NCI-H2171 (cell line): Measurements from ENCODE around the gene UNC5C.

Experiments
- DNase-seq: peaks from one replicate; lab custom pipeline; 2025; lab: John Stamatoyannopoulos, UW

The UNC5C gene

DNA sequence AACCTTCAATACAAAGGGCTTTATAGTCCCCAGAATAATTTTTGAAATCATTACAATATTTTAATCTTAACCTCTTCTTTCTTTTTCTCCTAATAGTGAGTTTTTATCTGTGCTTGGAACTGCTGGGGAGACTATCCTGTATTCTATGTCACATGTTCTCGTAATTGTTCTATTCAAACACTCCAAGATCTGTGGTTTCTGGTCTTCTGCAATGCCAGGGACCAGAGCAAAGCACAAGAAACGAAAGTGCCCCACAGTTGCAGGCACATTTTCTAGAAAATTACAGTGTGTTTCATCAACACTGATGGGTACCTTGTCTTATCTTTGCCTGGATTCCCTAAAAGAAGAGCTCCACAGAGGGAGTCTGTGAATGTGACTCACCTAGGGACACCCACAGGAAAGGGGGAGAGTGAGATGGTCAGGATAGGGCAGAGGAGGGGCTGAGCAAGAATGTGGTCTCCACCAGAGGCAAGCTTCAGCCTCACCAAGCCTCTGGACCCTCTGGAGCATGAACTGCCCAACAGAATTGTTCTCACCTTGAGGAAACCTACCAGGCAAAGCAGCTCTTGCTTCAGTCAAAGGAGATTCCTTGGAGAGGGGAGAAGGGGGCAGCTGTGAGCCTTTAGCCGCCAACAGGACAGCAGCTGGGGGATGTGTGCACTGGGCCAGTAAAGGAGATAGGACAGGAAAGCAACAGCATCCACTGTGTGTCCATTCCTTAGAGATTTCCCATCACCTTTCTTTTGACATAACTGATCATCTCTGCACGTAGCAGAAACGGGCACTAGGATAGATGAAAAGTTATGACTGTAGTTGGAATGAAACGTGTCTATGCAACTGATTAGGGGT is 25.9 kb downstream of the UNC5C start:
- no peak for DNase-seq

DNA sequence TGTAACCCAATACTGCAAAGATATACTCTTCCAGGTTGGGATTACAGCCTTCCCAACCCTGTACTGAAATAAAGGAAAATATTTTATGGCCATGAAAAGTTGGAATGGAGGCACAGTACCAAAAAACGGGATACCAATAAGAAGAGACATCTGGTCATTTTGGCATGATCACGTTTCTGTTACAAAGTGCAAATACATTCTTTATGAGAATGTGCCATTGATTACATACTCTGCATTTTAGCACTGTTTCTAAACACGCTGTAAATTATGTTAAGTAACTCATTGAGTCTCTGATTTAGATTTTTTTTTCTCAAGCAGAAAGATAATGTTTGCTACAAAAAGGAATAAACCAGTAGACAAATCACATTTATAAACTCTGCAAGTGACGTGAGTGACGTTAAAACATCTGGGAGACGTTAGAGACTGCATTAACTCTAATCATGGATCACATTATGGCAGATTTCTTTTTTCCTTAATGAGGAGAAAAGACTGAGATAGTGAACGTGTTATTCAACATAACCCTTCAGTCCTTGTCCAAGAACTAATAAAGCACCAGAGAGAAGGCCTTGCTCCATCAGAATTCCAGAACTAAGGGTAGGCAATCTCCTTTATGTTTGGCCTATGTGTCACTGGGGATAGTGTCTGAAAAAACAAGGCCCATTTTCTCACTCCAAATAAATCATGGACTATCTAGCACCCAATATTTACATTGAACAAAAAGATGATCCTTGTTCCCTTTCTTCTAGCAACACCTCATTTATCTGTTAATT is 31.0 kb downstream of the UNC5C start:
- DNase-seq = no peak

DNA sequence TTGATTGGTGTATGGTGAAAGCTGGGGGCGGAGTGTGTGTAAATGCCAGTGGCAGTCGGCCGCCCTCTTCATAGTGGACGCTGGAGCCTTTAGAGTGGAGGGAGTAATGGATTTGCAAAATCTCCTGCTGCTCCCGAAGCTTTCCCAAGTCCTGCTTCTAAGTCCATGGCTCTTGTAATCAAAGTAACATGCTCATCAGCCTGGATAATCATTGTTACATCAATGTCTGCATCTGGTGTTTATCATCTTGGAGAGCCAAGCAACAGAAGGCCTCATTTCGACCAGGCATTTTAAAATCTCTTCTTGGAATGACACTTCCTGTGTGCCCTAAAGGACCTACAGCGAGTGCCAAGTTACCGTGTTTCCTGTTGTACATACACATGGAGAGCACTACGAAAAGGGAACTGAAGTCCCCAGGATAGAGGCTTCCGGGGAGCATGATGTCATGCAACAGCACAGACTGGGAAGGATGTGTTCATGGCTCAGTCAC is 32.2 kb downstream of the UNC5C start:
- DNase-seq = no peak

DNA sequence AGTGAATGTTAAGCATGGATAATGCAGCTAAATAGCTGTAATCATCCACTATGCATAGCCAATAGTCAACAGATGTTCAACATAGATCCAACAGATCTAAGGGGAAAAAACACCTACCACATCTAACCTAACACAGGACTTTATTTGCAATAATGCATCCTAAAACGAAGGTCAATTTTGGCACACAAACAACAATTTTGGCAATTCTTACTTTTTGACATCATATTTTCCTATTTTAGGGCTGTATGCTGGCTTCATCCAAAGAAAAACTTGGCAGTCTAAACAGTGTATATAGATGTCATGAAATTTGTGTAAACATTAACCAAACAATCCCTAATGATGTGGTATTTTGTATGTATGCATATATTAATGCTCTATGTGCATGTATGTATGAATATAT is 33.2 kb downstream of the UNC5C start:
- DNase-seq = no peak

DNA sequence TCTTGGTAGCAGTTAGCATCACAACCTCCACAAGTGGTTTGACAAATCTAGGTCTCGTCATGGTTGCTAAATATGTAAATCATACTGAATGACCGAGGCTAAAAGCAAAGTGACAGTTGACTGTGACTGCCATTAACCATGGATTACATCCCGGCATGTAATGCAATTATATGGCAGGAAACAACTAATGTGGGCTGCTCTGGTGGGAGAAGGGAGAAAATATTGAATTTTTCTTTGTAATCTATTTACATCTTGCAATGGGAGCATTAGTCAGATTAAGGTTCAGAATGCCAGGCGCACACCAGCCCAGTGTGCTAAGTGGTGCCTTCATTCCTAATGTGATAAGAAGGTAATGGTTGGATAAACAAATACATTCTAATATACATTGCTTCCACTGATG is 35.8 kb downstream of the UNC5C start:
- DNase-seq = no peak

DNA sequence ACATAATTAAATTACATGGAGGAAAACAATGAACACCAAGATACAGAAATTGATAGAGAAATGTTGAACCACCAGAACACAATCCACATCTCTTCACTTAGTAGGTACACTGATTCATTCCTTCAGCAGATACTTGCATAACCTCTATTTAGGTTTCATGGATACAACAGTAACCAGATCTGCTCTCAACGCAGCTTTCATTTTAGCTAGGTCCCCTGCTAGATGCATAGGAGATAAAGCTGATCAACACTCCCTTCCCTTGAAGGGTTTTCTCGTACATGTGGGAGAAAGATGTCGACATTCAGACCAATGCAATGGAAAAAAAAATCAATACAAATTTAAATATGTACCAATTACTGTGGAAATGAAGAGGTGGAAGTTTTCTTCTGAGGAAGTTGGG is 37.3 kb downstream of the UNC5C start:
- DNase-seq = no peak

DNA sequence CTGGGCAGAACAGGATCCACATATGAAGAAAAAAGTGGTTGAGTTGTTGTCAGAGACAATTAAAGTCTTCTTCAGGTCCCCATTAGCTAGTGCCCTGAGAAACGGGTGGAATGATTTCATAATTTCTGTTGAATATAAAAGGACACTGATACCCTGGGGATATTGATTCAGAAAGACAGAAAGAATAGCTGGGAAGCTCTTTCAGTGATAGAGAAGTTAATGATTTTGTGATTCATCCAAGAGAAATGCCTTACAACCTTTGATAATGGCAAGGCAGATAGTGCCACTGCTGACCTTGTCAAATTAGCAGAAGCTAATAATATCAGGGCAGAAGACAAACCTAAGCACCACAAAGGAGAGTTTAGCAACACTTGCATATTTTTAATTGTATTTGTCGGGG is 37.9 kb downstream of the UNC5C start:
- DNase-seq = no peak

DNA sequence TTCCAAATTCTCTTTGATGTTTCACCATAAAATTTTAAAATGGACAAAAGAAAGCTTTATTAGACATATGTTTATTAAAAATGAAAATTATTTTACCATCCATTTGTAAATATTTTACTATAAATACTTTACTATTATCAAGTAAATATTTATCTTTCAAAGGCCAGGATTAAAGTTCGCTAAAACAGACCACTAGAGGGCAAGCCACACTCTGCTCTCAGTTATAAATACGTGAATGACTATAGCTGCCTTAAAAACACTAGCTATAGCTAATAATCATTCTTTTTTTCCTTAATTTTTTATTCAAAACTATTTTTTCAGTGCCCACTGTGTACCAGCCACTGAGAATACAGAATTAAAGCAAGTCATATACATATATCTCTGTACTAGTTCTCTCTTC is 38.6 kb downstream of the UNC5C start:
- no peak for DNase-seq

DNA sequence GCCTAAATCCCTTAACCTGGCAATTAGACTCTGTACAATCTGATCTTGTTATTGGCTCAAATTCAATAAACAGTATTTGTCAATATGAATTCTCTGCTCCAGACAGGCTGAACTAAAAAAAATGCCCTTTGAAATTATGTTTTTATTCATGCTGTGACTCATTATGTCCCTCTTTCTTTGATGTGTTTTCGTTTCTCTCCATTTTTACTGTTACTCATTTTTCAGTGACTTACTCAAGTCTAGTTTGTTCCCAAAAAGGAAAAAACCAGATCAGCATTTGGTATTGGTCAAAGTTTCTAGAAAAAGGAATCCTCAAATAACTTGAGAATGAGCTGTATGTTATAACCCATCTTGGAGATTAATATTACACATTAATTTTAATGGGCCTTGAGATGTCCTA is 40.4 kb downstream of the UNC5C start:
- no peak for DNase-seq

DNA sequence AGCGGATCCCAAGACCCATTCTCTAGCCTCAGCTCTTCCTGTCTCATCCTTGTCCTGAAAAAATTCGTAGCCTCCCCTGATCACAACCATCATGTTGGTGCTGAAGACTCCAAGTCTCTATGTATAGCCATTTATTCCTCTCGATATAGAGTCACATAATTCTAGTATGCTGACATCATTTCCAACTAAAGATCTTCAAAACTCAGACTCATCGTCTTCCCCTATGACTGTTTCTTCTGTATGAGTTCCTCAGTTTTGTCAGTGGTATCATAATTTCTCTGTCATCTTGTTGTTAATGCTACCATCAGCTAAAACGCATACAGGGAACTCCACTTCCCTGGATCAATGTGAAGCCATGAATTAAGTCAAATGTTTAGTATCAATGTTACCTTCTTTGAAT is 41.2 kb downstream of the UNC5C start:
- DNase-seq = no peak

DNA sequence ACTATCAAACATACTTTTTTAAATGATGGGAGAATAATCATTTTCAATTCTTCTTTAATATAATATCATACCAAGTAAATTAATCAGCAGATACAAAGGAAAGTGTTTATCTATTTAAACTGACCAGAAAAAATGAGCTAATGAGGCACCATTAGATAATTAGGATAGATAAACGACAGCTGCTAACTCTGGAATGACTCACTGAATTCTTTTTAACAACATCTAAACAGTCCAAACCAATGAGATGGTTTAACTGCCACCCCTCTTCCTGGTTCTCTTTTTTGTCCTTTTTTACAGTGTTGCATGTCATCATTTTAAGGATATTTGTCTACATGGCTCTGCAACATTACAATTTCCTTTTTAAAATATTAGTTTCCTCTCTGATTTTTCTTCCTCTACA is 41.6 kb downstream of the UNC5C start:
- no peak for DNase-seq

DNA sequence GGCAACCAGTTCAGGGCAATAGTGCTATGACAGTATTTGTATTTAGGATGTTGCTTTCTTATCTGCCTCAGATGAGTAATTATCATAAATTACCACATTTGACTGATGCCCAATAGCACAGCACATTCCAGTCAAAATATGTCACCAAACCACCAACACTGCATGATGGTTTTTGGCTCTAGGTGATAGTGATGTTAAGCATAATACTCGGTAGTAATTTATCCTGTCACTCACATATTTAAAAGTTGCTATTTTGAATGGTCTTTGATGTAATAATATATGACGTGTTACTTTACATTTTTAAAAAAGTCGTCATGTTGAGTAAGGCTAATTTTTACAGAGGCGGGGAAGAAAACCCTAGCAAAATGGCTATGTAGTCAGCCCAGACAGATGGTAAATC is 42.5 kb downstream of the UNC5C start:
- DNase-seq = no peak

DNA sequence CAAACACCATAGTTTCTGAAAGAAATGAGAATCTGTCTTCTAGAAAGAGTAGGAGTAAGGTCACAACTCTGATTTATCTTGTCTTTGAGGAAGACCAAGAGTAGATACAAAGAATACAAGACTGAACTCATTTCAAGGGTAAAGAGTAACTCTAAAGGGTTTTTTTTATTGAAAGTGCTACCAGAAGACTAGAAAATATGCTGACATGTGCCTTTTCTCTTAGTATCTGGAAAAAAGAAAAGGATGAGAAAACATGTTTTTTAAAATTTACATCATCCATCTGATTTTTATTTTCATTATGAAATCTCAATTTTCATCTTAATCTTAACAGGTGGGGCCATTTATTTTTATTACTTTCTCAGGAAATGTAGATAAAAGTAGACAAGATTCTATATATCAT is 43.0 kb downstream of the UNC5C start:
- DNase-seq = no peak

DNA sequence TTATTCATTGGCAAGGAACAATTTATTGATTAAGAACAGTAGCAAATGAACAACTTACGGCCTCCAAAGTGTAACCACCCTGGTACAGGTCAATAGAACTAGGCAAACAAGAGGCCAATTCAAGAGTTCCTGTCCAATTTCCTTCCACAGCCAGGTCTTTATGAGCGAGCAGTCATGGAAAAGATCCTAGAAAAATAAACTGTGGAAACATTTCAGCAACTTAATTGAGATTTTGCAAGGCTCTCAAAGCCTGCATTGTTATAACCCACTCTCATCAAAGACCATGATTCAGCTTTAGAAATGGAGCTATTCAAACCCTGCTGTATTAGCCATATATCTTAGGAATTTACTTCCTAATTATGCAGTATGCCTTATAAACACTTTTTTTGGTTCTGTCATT is 43.6 kb downstream of the UNC5C start:
- no peak for DNase-seq

DNA sequence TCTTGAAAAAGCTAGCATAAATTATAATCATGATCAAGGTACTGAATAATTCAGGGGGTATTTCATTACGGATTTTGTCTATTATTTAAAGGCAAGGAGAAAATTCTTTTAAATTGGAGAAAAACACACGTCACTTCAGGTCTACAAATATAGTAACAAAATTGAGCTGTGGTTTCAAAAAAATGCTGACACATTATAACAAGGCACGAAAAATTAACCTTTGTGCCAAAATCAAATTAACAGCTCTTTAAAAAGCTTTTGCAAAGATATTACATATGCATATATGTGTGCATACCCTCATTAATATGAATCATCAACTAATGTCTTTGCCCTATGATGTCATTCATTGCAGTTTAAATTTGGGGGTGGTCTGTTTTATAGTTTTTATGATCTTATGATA is 44.3 kb downstream of the UNC5C start:
- DNase-seq = no peak

DNA sequence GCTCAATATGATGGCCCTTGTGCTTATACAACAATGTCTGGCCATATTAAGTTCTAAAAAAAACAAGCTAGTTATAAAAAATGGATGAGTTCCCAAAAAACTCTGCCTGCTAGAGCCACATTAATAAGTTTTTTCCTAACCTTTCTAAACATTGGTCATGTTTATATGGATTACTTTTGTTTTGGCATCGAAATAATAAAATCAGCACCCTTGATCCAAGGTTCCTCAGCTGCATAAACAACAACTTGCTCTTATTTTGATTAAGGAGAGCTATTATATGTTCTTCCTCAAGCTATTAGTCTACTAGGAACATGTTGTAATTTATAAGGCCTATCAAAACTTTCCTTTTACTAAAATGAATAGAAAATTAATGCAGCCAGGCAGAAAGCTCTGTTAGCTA is 48.4 kb downstream of the UNC5C start:
- DNase-seq = no peak

DNA sequence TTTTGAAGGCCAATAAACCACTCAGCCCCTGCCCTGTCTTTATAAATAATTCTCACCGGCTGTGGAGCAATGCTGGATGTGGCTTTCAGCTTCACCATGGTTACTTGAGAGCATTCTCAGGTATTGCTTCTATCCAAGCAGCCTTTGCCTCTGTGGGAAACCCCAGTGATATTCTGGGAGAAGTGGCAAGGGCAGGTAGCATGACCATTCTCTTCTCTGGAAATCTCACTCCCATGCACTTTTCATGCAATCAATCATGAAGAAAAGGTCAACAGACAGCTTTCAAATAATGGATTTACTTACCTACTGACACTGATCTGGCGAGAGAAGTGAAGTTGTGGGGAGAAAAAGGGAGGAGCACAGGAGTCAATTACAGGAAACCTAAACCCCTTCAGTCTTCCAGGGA is 49.5 kb downstream of the UNC5C start:
- no peak for DNase-seq

DNA sequence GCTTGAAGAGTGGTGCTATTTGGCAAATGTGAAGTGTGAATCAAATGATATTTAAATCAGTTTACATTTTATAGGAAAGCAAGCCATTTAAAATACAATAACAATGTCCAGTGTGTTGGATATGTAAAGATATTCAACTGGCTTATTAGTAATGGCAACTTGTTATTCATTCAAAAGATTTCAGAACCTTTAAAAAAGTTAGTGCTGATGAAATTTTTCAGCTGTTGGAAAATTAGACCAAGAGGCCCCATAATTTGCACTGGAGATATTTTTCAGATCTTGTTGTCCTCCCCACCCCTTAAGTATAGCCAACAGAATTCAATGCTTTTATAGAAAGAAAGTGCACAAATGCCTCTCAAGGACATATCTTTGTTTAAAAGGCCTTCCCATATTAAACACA is 54.6 kb downstream of the UNC5C start:
- DNase-seq = no peak

DNA sequence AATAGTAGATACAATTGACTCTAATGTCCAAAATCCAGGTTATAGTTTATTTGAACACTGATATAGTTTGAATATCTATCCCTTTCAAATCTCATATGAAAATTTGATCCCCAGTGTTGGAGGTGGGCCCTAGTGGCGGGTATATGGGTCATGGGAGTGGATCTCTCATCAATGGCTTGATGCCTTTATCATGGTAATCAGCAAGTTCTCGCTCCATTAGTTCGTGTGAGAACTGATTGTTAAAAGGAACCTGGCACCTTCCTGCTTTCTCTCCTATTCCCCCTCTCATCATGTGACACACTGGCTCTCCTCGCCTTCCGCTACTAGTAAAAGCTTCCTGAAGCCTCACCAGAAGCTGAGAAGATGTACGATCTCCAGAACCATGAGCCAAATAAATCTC is 70.1 kb downstream of the UNC5C start:
- DNase-seq = no peak

DNA sequence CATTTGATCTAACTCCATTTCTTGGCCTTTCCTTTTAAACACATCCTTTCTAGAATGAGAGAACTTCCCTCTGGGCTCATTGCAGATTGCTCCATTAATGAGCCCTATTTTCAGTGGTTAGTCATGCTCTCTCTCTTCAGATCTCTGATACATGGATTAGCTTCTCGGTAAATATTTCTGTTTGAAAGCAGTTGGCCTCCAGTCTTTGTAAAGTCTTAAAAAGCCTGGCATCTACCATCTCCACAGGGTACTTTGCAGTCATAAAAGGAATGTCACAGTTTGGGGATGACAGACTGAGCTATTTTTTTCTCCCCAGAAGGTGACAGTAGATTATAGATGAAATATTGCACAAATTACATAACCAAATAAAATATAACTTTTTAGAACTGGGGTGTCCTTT is 72.7 kb downstream of the UNC5C start:
- no peak for DNase-seq

DNA sequence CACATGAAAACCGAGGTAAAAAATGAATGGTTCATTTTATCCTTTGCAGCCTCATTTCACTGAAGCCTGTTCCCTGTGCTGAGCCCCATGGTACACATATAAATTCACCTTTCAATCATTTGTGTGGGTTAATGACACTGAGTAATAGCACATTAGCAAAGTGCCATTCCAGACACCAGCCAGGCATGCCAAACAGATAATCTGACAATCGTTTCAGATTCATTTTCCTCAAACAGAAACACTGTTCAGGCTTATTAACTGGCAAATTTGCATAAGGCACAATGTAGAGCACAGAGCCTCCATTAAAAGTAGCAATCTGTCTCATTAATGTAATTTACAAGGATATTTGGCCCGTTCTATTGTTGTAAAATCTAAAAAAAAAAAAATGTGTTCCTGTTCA is 76.2 kb downstream of the UNC5C start:
- no peak for DNase-seq

DNA sequence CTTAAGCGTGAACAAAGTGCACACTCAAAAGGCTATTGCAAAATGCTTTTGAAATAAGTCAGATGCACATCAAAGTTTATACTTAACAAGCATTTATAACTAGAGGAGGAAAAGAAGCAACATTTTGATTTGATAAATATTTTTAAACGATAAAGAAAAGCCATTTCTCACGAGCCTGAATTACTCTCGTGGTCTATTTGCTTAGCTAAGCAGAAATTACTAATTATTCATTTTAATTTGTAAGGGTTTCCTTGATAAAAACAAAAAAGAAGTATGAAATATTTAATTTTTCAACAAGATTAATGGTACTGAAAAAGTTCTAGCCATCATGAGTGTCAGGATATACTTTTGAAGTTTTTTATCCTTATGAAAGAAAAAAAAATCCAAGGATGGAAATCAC is 78.2 kb downstream of the UNC5C start:
- no peak for DNase-seq

DNA sequence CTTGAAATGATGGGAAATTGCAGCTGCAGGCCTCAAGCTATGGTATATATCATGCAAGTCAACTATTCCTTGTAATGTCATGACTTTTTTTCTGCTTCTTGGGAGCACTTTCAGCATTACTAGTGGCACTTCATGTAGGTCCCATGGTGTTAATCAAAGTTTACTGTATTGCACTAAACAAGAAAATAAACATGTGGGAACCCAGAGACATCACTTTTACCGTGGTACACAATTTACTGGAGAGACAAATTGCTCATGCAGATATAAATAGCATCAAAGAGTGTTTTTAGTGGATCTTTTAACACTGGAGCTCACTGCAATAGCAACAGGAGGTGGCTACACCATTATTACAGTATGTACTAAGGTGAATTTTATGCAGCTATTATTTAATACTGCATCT is 79.2 kb downstream of the UNC5C start:
- DNase-seq = no peak

DNA sequence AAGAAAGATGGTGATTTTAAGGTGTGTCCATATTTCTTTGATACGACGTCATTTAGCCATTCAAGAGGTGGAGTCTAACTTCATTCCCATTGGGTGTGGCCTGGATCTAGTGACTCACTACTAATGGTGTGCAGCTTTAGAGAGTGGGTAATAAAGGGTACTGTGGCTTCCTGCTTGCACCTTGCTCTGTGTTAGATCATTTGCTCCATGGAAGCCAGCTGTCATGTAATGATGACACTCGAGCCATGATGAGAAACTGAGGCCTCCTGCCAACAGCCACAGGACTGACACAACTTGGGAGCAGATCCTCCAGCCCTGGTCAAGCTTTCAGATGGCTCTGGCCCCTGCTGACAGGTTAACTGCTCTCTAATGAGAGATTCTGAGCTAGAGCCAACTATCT is 82.0 kb downstream of the UNC5C start:
- no peak for DNase-seq
